Pancreas (tissue), 10 donors: ENCODE results near the gene ZNF672. TPM values are rescaled to one million over a fixed set of nuclear protein-coding genes. Genes with fewer than 3 reads are reported as not detected.

ENCODE experiments used
- ATAC-seq, 4 donors: fragments of 200-7000 bp; cut with Tn5 transposase; one replicate each; pipeline versions ENCODE4 v1.8.0 to v1.9.1; 2020; ENCODE audit warnings: mild to moderate bottlenecking in 4 of 4, moderate library complexity in 4 of 4
- DNase-seq, 6 donors: peaks; one replicate each; pipeline ENCODE4 v3.0.0-alpha.2; 2020
- FAIRE-seq: peaks from 2 replicates; lab custom pipeline; 2012; peaks lifted over from hg19 to GRCh38; lab: Jason Lieb, UNC
- H3K27ac ChIP-seq, 4 donors: fragments of 200-600 bp; sonication (generic); 1 replicate in 3 of 4; 2 replicates in 1 of 4; pipeline versions ENCODE4 v1.5.0 to v1.8.0; 2020
- H3K27me3 ChIP-seq, 4 donors: fragments of 200-600 bp; one replicate each; pipeline ENCODE4 v1.8.0; 2021
- H3K36me3 ChIP-seq, 3 donors: fragments of 200-600 bp; sonication (generic) in 1 of 3; one replicate each; pipeline versions ENCODE4 v1.5.0 to v1.8.0; 2020 to 2021
- H3K4me1 ChIP-seq, 3 donors: fragments of 200-600 bp; one replicate each; pipeline ENCODE4 v1.8.0; 2021
- H3K4me3 ChIP-seq, 4 donors: fragments of 200-600 bp; sonication (generic) in 2 of 4; one replicate each; pipeline versions ENCODE4 v1.5.0 to v1.8.0; 2020 to 2021
- H3K9me3 ChIP-seq, 4 donors: fragments of 200-600 bp; one replicate each; pipeline ENCODE4 v1.8.0; 2021
- WGBS, 2 donors: extraction: QIAGEN DNeasy Blood & Tissue Kit; methylation state at CpG; one replicate each; pipeline ENCODE4 v1.1.7; 2013; 5-methylcytosine and 5-hydroxymethylcytosine counted together
- intact Hi-C, 3 donors: fragments of 100-400 bp; cut with DNase I; formaldehyde crosslinking; loops; one replicate each; pipeline versions ENCODE4 v1.11.1 to v1.14.2; 2022
- polyA plus RNA-seq, 2 donors: library from polyadenylated mRNA; stranded (reverse); fragments of 200-250 nt; gene quantifications; one replicate each; pipeline ENCODE4 v1.2.3, GENCODE V29; 2013
- total RNA-seq, 6 donors: library from RNA; stranded (reverse); fragmentation: NEBNext Ultra II Directional in 4 of 6; extraction: Animal tissue kit (Norgen Biotek cat#: 25700) in 4 of 6; gene quantifications; one replicate each; pipeline versions ENCODE4 v1.2.1 to v1.2.4, GENCODE V29; 2021 to 2023
- TF ChIP-seq, protein P1 (sequence below), 4 donors: fragments of 200-600 bp; sonication (generic) in 3 of 4; IDR thresholded peaks; one replicate each; pipeline versions ENCODE4 v1.5.0 to v1.8.0; 2021; ENCODE audit warnings: antibody characterized with exemption in 4 of 4
- donor health status: healthy with polysubstance abuse.
- donor health status: DM: no; HTN: no; CAD: no; lungs with moderate emphysema.
- donor health status: DM: no; HTN: no; CAD: no.
- donor health status: control.
- donor health status: control.
- donor health status: Bipolar disorder and iron deficiency.
- donor health status: DM: yes; HTN: yes; CAD: no.
- donor health status: DM: no; HTN: no; CAD: no.
- donor health status: DM: no; HTN: no; CAD: no.
- donor health status: DM: yes; HTN: yes; CAD: no.

The ZNF672 gene
- total and polyA plus RNA-seq, 8 donors, result 9.7 to 22.6 (median 15.1) TPM

DNA sequence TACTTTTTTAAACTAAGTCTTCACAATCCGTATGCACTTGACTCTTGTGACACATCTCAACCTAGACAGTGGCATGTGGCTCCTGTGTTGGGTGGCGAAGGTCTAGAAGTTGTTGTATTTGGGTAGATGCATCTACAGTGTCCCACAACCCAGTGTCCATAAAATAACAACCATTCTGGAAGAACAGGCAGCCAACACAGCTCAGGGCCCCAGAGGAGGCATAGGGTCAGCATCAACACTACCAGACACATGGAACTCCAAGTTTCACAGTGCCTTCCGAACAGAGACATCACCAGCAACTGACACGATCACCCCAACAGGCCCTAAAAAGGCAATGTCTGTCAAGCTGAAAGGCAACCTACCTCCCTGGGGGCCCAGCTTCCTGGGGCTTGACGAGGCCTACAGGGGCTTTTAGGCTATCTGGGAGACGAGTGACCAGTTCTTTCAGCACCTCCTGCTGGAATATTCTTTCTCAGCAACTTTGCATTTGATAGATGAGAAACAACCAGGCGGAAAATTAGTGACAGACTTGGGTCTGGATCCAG is 17.9 kb upstream of the ZNF672 start:
- intact Hi-C loops, result no loop called here
- ATAC-seq (no peak), FAIRE-seq (no peak), DNase-seq (peak in 1 of 6 donors; percentile 6)
- Histone ChIP-seq H3K4me1 (peaks cover 16 to 32% (median 19%) of the 10 kb centered on the region in 3 donors), H3K36me3 (peaks cover 0 to 15% (median 8%) of the 10 kb centered on the region in 3 donors), H3K27ac (no peak overlapping the region), H3K9me3 (no peaks in the 10 kb centered on the region), H3K4me3 (no peak overlapping the region), H3K27me3 (no peaks in the 10 kb centered on the region)
- TF ChIP-seq, protein P1, sequence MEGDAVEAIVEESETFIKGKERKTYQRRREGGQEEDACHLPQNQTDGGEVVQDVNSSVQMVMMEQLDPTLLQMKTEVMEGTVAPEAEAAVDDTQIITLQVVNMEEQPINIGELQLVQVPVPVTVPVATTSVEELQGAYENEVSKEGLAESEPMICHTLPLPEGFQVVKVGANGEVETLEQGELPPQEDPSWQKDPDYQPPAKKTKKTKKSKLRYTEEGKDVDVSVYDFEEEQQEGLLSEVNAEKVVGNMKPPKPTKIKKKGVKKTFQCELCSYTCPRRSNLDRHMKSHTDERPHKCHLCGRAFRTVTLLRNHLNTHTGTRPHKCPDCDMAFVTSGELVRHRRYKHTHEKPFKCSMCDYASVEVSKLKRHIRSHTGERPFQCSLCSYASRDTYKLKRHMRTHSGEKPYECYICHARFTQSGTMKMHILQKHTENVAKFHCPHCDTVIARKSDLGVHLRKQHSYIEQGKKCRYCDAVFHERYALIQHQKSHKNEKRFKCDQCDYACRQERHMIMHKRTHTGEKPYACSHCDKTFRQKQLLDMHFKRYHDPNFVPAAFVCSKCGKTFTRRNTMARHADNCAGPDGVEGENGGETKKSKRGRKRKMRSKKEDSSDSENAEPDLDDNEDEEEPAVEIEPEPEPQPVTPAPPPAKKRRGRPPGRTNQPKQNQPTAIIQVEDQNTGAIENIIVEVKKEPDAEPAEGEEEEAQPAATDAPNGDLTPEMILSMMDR (IDR thresholded peaks at IDR 0.05), result no peak
- WGBS, 2 donors, result 87 to 92% methylated on average over 7 of the region's 7 CpGs

DNA sequence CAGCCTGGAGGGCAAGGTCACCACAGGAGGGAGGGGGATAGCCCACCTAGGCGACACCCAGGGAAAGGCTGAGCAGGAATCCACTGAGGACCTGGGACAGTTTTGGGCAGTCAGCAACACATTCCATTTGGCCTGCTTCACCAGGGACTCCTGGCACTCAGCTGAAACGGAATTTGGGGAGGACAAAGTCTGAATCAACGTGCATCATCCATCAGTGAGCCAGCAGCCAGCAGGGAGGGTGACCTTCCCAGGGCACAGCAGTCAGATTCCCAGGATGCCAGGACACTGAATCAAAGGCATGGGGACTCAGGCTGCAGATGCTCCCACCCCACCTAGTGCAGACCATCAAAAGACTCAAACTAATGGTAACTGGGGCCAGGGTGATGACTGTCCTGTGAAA is 16.9 kb upstream of the ZNF672 start:
- Histone ChIP-seq H3K4me1 (peaks cover 16 to 33% (median 19%) of the 10 kb centered on the region in 3 donors), H3K27ac (no peak overlapping the region), H3K9me3 (no peaks in the 10 kb centered on the region), H3K27me3 (no peaks in the 10 kb centered on the region), H3K4me3 (no peak overlapping the region), H3K36me3 (peaks cover 0 to 6% (median 5%) of the 10 kb centered on the region in 3 donors)
- peak in 1 of 6 donors; percentile 6 for DNase-seq
- intact Hi-C loops, result no loop called here
- 38 to 41% methylated on average over 3 of the region's 3 CpGs for WGBS, 2 donors
- ATAC-seq, result no peak
- no peak for FAIRE-seq
- TF ChIP-seq, protein P1 (IDR thresholded peaks at IDR 0.05), result no peak

DNA sequence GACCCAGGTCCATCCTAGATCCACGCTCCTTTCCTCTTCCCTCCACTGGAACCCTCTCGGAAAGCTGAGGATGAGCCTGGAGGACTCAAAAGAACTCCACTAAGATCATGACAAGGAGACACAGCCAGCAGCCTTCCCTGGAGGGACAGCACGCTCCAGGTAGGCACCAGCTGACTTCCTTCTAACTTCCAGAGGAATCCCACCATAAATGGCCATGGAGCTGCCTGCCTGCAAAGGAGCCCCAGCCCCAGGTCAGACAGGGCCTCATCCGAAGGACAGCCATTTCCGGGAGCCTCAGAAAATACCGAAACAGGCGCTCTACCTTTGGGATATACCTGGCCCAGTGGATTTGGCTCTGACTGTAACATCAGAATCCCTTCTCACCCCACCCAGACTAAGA is 16.4 kb upstream of the ZNF672 start:
- intact Hi-C loops, result no loop called here

DNA sequence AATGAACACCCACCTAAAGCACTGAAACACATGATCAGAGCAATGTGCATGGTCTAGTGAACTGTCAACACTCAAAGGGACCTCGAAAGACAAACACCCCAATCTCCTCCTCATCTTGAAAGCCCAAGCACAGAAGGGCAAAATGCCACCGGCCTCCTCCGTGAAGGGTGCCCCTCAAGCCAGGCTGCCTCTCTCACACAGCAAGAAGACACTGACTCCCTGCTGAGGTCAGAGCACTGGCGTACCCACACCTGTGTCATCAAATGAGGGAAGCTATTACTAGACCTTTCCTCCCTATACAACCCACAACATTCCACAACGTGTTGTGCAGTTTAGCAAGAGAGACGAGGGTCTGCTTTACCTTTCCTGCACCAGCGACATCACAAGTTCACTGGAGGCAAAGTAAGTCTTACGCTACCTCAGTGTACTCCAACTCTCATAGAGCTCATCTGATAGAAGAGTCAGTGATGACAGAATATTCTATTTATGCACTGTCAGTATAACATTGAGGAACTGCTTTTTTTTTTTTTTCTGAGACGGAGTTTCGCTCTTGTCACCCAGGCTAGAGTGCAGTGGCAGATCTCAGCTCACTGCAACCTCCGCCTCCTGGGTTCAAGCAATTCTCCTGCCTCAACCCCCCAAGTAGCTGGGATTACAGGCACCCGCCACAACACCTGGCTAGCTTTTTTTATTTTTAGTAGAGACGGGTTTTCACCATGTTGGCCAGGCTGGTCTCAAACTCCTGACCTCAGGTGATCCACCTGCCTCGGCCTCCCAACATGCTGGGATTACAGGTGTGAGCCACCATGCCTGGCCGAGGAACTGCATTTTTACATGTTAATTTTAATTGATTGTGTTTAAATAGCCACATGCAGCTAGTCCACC is 15.6 kb upstream of the ZNF672 start:
- DNase-seq (peak in 1 of 6 donors; percentile 8), FAIRE-seq (no peak), ATAC-seq (no peak)
- 78 to 86% methylated on average over 15 of the region's 15 CpGs for WGBS, 2 donors
- no peaks in the 10 kb centered on the region for H3K36me3 ChIP-seq
- intact Hi-C loops, result no loop called here
- peaks cover 20 to 37% (median 24%) of the 10 kb centered on the region in 3 donors for H3K4me1 ChIP-seq
- no peaks in the 10 kb centered on the region for H3K27me3 ChIP-seq
- no peak overlapping the region for H3K4me3 ChIP-seq
- H3K9me3 ChIP-seq, result no peaks in the 10 kb centered on the region
- H3K27ac ChIP-seq, result no peak overlapping the region
- TF ChIP-seq, protein P1 (IDR thresholded peaks at IDR 0.05), result no peak

More for the DNA sequence above, 16.4 kb upstream of the ZNF672 start:
- peaks cover 16 to 33% (median 19%) of the 10 kb centered on the region in 3 donors for H3K4me1 ChIP-seq
- H3K36me3 ChIP-seq, result peaks cover 0 to 1% (median 0%) of the 10 kb centered on the region in 3 donors
- ATAC-seq (no peak), DNase-seq (no peak), FAIRE-seq (no peak)
- no peak overlapping the region for H3K27ac ChIP-seq
- no peaks in the 10 kb centered on the region for H3K9me3 ChIP-seq
- 94 to 98% methylated on average over 7 of the region's 7 CpGs for WGBS, 2 donors
- TF ChIP-seq, protein P1 (IDR thresholded peaks at IDR 0.05), result no peak
- no peaks in the 10 kb centered on the region for H3K27me3 ChIP-seq
- H3K4me3 ChIP-seq, result no peak overlapping the region
